ENCODE measurements around the gene SMURF1. TPM values are rescaled to one million over a fixed set of nuclear protein-coding genes. Genes with fewer than 3 reads are reported as not detected.

Gene SMURF1
- total RNA-seq, 6 donors from 2014 or later, result 33.0 to 54.4 (median 45.9) TPM

DNA sequence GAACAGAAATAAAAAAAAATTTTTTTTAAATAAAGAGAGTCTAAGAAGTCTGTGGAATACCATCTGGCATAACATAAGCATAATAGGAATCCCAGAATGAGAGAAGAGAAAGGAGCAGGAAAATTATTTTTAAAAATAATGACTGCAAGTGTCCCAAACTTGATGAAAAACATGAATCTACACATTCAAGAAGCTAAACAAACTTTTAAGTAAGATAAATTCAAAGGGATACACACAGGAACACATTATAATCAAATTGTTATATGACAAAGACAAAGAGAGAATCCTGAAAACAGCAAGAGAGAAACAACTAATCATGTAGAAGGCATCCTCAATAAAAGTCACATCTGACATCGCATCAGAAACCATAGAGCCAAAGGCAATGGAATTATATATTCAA is 30.9 kb downstream of the SMURF1 start:
- no peaks in the 10 kb centered on the region for H3K36me3 ChIP-seq
- TF ChIP-seq, protein P1, sequence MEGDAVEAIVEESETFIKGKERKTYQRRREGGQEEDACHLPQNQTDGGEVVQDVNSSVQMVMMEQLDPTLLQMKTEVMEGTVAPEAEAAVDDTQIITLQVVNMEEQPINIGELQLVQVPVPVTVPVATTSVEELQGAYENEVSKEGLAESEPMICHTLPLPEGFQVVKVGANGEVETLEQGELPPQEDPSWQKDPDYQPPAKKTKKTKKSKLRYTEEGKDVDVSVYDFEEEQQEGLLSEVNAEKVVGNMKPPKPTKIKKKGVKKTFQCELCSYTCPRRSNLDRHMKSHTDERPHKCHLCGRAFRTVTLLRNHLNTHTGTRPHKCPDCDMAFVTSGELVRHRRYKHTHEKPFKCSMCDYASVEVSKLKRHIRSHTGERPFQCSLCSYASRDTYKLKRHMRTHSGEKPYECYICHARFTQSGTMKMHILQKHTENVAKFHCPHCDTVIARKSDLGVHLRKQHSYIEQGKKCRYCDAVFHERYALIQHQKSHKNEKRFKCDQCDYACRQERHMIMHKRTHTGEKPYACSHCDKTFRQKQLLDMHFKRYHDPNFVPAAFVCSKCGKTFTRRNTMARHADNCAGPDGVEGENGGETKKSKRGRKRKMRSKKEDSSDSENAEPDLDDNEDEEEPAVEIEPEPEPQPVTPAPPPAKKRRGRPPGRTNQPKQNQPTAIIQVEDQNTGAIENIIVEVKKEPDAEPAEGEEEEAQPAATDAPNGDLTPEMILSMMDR (IDR thresholded peaks at IDR 0.05), result no peak
- no peak for TF ChIP-seq POLR2AphosphoS5 (IDR thresholded peaks at IDR 0.05)
- TF ChIP-seq EP300 (IDR thresholded peaks at IDR 0.05), result no peak
- no peak for TF ChIP-seq POLR2A (IDR thresholded peaks at IDR 0.05)
- ATAC-seq (ENCODE audit: low FRiP score in 2 of 2) (no peak), DNase-seq (no peak)
- H3K9me3 ChIP-seq, result no peaks in the 10 kb centered on the region
- H3K4me1 ChIP-seq, result peaks cover 32 to 51% (median 40%) of the 10 kb centered on the region in 4 donors
- no peaks in the 10 kb centered on the region for H3K27me3 ChIP-seq
- H3K4me3 ChIP-seq, result no peak overlapping the region
- WGBS, 2 donors, result 95 to 100% methylated on average over 1 of the region's 1 CpG
- H3K27ac ChIP-seq, result no peak overlapping the region

GRCh38 chr7:99112097-99112496 is 31.8 kb downstream of the SMURF1 start:
- H3K27me3 ChIP-seq, result no peaks in the 10 kb centered on the region
- H3K4me3 ChIP-seq, result no peak overlapping the region
- peak in 1 of 2 donors; percentile 40 for ATAC-seq (ENCODE audit: low FRiP score in 2 of 2)
- 51 to 64% methylated on average over 2 of the region's 2 CpGs for WGBS, 2 donors
- no peak for DNase-seq
- H3K4me1 ChIP-seq, result peaks cover 40 to 58% (median 46%) of the 10 kb centered on the region in 4 donors
- no peaks in the 10 kb centered on the region for H3K36me3 ChIP-seq
- TF ChIP-seq POLR2AphosphoS5 (IDR thresholded peaks at IDR 0.05) (no peak), POLR2A (IDR thresholded peaks at IDR 0.05) (no peak), EP300 (IDR thresholded peaks at IDR 0.05) (no peak)
- TF ChIP-seq, protein P1 (IDR thresholded peaks at IDR 0.05), result no peak
- H3K9me3 ChIP-seq, result no peaks in the 10 kb centered on the region
- H3K27ac ChIP-seq, result peak overlapping the region; percentile 3 to 36 (median 17)

DNA sequence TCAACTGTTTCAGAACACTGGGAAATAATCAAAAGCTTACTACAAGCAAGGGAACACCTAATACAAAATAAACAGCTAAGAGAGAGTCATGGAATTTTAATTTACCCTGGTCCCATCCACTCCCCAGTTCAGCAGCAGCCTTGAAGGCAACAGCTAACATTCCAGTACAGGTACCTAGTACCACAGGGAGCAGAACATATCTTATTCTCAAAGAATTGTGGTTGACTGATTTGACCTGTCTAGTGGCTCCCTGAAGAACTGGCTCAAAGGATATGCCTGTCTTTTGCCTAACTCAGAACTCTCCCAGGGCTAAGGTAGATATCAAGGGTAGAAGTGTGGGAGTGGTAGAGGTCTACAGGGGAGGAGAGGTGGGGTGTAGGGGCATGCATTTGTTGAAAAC is 32.3 kb downstream of the SMURF1 start:
- peak; percentile 16 to 60 for ATAC-seq (ENCODE audit: low FRiP score in 2 of 2)

GRCh38 chr7:99109108-99110051 is 34.5 kb downstream of the SMURF1 start:
- 55 to 70% methylated on average over 9 to 10 of the region's 10 CpGs for WGBS, 2 donors
- H3K36me3 ChIP-seq, result no peaks in the 10 kb centered on the region
- H3K27me3 ChIP-seq, result no peaks in the 10 kb centered on the region
- TF ChIP-seq EP300 (IDR thresholded peaks at IDR 0.05), result no peak
- TF ChIP-seq POLR2AphosphoS5 (IDR thresholded peaks at IDR 0.05), result no peak
- no peak for TF ChIP-seq POLR2A (IDR thresholded peaks at IDR 0.05)
- TF ChIP-seq, protein P1 (IDR thresholded peaks at IDR 0.05), result no peak
- H3K9me3 ChIP-seq, result no peaks in the 10 kb centered on the region
- H3K4me3 ChIP-seq, result no peak overlapping the region
- DNase-seq (peak in 1 of 2 donors; percentile 27), ATAC-seq (ENCODE audit: low FRiP score in 2 of 2) (peak in 1 of 2 donors; percentile 57)
- peaks cover 50 to 72% (median 59%) of the 10 kb centered on the region in 4 donors for H3K4me1 ChIP-seq
- peak overlapping the region; percentile 9 to 66 (median 42) for H3K27ac ChIP-seq

More for the DNA sequence above, 32.3 kb downstream of the SMURF1 start:
- Histone ChIP-seq H3K9me3 (no peaks in the 10 kb centered on the region), H3K27ac (peak overlapping the region; percentile 3 to 36 (median 17)), H3K36me3 (no peaks in the 10 kb centered on the region), H3K27me3 (no peaks in the 10 kb centered on the region), H3K4me3 (no peak overlapping the region), H3K4me1 (peaks cover 44 to 63% (median 50%) of the 10 kb centered on the region in 4 donors)
- DNase-seq, result no peak
- TF ChIP-seq POLR2AphosphoS5 (IDR thresholded peaks at IDR 0.05), result no peak
- no peak for TF ChIP-seq EP300 (IDR thresholded peaks at IDR 0.05)
- TF ChIP-seq, protein P1 (IDR thresholded peaks at IDR 0.05), result no peak
- no peak for TF ChIP-seq POLR2A (IDR thresholded peaks at IDR 0.05)
